HFF-Myc (cell line): ENCODE data around the gene METTL2B.

Source experiments
- DNase-seq: peaks from one replicate; pipeline ENCODE4 v3.0.0-alpha.2; 2011; ENCODE audit warnings: low read depth; ENCODE audit errors: extremely low read depth
- H3K4me3 ChIP-seq: replicated peaks from 2 replicates; pipeline ENCODE4 v1.5.1; 2011; ENCODE audit warnings: low read depth, mild to moderate bottlenecking, control low read depth, low read length
- TF ChIP-seq, protein P1 (sequence below): IDR thresholded peaks from 2 replicates; pipeline ENCODE4 v1.5.1; 2012; ENCODE audit warnings: mild to moderate bottlenecking, low read depth, low read length, control low read depth; ENCODE audit errors: missing control alignments

Gene METTL2B

DNA sequence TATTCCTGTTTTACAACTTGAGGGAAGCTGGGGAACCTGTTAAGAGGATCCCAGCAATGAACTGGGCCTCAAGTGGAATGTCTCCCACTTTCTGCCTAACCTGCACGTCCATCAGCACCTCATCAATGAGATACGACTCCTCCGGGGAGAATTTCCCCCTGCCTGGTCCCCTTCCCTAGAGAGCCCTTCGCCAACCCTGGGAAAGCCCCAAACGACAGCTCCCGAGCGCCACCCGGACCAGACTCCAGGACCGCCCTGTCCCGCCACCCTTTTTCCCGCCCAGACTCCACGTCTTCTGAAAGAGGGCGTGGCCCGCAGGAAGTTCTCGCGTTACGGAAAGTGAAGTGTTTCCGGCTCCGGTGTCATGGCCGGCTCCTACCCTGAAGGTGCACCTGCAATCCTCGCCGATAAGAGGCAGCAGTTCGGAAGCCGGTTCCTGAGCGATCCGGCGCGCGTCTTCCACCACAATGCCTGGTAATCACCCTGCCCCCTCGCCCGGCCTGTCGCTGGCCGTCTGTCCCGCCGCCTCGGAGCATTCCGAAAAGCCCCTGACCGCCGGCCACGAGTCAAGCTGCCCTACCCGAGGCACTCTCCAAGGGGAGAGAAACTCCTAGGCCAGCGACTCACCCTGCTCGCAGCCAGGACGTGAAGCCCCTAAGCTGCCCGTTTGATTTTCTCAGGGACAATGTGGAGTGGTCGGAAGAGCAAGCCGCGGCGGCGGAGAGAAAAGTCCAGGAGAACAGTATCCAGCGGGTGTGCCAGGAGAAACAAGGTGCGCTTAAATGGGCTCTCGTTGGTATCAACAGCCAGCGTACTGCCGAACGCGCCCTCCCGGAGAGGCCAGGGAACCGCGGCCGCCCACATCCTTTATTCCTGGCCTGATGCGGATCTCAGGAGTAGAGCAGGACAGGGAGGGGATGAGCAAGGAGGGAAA lies at the start of gene METTL2B:
Gene METTL2B (plus strand): TSS at position 347 of the 934 bp plus-strand sequence. CDS start 18 bp downstream, at position 365.
- TF ChIP-seq, protein P1, sequence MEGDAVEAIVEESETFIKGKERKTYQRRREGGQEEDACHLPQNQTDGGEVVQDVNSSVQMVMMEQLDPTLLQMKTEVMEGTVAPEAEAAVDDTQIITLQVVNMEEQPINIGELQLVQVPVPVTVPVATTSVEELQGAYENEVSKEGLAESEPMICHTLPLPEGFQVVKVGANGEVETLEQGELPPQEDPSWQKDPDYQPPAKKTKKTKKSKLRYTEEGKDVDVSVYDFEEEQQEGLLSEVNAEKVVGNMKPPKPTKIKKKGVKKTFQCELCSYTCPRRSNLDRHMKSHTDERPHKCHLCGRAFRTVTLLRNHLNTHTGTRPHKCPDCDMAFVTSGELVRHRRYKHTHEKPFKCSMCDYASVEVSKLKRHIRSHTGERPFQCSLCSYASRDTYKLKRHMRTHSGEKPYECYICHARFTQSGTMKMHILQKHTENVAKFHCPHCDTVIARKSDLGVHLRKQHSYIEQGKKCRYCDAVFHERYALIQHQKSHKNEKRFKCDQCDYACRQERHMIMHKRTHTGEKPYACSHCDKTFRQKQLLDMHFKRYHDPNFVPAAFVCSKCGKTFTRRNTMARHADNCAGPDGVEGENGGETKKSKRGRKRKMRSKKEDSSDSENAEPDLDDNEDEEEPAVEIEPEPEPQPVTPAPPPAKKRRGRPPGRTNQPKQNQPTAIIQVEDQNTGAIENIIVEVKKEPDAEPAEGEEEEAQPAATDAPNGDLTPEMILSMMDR: peak; percentile 25
- peak; percentile 86 for DNase-seq
- peak within 1 kb of the TSS; percentile 81 for H3K4me3 ChIP-seq

DNA sequence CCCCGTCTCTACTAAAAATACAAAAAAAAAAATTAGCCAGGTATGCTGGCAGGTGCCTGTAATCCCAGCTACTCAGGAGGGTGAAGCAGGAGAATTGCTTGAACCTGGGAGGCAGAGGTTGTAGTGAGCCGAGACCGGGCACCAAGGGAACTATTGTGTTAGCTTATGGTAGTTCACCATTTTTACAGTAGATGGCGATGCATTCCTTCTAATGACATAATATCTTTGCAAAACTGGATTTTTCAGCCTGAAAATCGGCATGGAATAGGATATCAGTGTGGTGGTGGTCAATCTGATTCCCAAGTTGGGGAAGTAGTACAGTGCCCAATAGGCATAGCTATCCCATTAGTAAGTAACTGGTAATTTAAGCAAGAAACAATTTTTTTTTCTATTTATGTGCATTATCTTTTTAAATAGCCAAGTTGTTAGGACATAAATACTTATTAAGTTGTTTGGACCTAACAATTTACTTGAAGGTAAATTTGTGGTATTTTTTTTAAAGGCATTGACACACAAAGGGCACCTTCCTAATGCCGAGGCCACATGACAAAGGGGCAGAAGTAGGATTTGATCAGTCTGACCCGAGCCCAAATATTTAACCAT lies 49.2 kb upstream of the METTL2B start:
- H3K4me3 ChIP-seq: no peak overlapping the region
- TF ChIP-seq, protein P1: peak; percentile 46
- peak; percentile 57 for DNase-seq

GRCh38 chr7:128430207-128430606 lies 46.3 kb upstream of the METTL2B start:
- TF ChIP-seq, protein P1: no peak
- no peak overlapping the region for H3K4me3 ChIP-seq
- DNase-seq: no peak

- no peak overlapping the region for H3K4me3 ChIP-seq
- DNase-seq: no peak
- TF ChIP-seq, protein P1: no peak
These were observed 45.3 kb upstream of the METTL2B start for GRCh38 chr7:128431221-128431620.

GRCh38 chr7:128431754-128432153 lies 44.8 kb upstream of the METTL2B start:
- no peak for DNase-seq
- TF ChIP-seq, protein P1: no peak
- no peak overlapping the region for H3K4me3 ChIP-seq

DNA sequence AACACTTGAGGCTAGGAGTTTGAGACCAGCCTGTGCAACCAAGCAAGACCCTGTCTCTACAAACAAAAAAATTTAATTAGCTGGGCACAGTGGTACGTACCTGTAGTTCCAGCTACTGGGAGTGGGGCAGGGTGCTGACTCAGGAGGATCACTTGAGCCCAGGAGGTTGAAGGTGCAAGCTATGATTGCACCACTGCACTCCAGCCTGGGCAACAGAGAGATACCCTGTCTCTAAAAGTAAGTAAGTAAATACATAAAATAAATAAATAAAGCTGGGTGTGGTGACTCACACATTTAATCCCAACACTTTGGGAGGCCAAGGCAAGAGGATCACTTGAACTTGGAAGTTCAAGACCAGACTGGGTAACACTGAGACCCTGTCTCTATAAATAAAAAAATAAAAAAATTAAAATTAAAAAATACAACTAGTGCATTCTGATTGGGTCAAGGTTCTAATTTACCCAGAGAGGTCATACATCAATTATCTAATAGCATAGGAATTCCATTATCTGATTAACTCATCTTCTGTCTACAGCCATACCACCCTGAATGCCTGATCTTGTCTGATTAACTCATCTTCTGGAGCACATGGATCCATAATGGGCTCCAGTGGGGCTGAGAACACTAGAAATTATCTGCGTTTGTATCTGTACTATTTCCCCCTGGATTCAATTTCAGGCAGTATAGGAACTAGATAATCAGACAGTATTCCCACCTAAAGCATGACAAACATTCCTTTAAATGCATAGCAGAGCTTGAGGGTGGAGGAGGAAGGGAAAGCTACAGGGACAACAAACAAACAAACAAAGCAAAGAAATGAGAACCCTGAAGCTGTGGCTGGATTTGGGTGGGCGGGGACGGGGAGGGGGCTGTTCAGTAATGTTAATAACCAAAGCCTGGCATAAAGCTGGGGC lies 41.9 kb upstream of the METTL2B start:
- H3K4me3 ChIP-seq: no peak overlapping the region
- TF ChIP-seq, protein P1: no peak
- DNase-seq: no peak
